ENCODE results near the gene HBS1L. TPM values are rescaled to one million over a fixed set of nuclear protein-coding genes. Genes with fewer than 3 reads are reported as not detected.

HBS1L gene
- polyA plus RNA-seq, 1 donor (not counting 4 experiments of a cell fraction or from before 2014, with no cell fraction given): 61.6 TPM

GRCh38 chr6:135066397-135066796 is 11.8 kb upstream of the HBS1L start:
- Histone ChIP-seq H2AFZ (ENCODE audit: control insufficient read depth, low read length) (no peak overlapping the region), H3K27ac (ENCODE audit: control insufficient read depth, insufficient read depth, low read length) (no peak overlapping the region), H3K79me2 (ENCODE audit: control insufficient read depth, insufficient read depth, low read length) (no peaks in the 10 kb centered on the region), H3K36me3 (ENCODE audit: control insufficient read depth in 2 of 2, extremely low read depth in 1 of 2, insufficient read depth in 2 of 2, low read length in 2 of 2) (no peaks in the 10 kb centered on the region), H4K20me1 (ENCODE audit: control insufficient read depth, extremely low read depth, insufficient read depth, low read length) (no peaks in the 10 kb centered on the region), H3K9ac (ENCODE audit: control insufficient read depth, extremely low read depth, insufficient read depth, low read length) (no peak overlapping the region), H3K9me3 (ENCODE audit: control insufficient read depth, low read depth, low read length) (no peaks in the 10 kb centered on the region), H3K4me3 (ENCODE audit: control insufficient read depth in 2 of 3, extremely low read depth in 1 of 3, insufficient read depth in 2 of 3, low read depth in 1 of 3, low read length in 3 of 3) (no peak overlapping the region), H3K9me1 (ENCODE audit: control insufficient read depth, extremely low read depth, insufficient read depth, low read length) (no peaks in the 10 kb centered on the region), H3K4me2 (ENCODE audit: control insufficient read depth, extremely low read depth, insufficient read depth, low read depth, low read length) (no peak overlapping the region), H3K27me3 (ENCODE audit: control insufficient read depth, extremely low read depth, insufficient read depth, low read length) (no peaks in the 10 kb centered on the region), H3K4me1 (ENCODE audit: control insufficient read depth, extremely low read depth, insufficient read depth, low read length) (no peaks in the 10 kb centered on the region)
- dilution Hi-C loops (cut with MboI; ENCODE audit: extremely low pct_ligation_motif_present, low sequenced_read_pairs): no loop called here
- DNase-seq (ENCODE audit: low read depth, low spot score) (no peak), FAIRE-seq (no peak)
- TF ChIP-seq EZH2 (IDR thresholded peaks at IDR 0.05; ENCODE audit: low read length) (no peak), CTCF (optimal IDR thresholded peaks at IDR 0.05 in 1 of 3, IDR thresholded peaks at IDR 0.05 in 1 of 3, conservative IDR thresholded peaks at IDR 0.05 in 1 of 3; ENCODE audit: extremely low read depth in 1 of 3, insufficient read depth in 2 of 3, low read length in 3 of 3) (no peak)

- no peaks in the 10 kb centered on the region for H3K79me2 ChIP-seq (ENCODE audit: control insufficient read depth, insufficient read depth, low read length)
- no peak overlapping the region for H2AFZ ChIP-seq (ENCODE audit: control insufficient read depth, low read length)
- H3K36me3 ChIP-seq (ENCODE audit: control insufficient read depth in 2 of 2, extremely low read depth in 1 of 2, insufficient read depth in 2 of 2, low read length in 2 of 2): no peaks in the 10 kb centered on the region
- H3K9me3 ChIP-seq (ENCODE audit: control insufficient read depth, low read depth, low read length): no peaks in the 10 kb centered on the region
- H3K4me2 ChIP-seq (ENCODE audit: control insufficient read depth, extremely low read depth, insufficient read depth, low read depth, low read length): no peak overlapping the region
- no peaks in the 10 kb centered on the region for H4K20me1 ChIP-seq (ENCODE audit: control insufficient read depth, extremely low read depth, insufficient read depth, low read length)
- dilution Hi-C loops (cut with MboI; ENCODE audit: extremely low pct_ligation_motif_present, low sequenced_read_pairs): no loop called here
- DNase-seq (ENCODE audit: low read depth, low spot score) (no peak), FAIRE-seq (no peak)
- no peaks in the 10 kb centered on the region for H3K4me1 ChIP-seq (ENCODE audit: control insufficient read depth, extremely low read depth, insufficient read depth, low read length)
- no peak for TF ChIP-seq EZH2 (IDR thresholded peaks at IDR 0.05; ENCODE audit: low read length)
- no peak for TF ChIP-seq CTCF (optimal IDR thresholded peaks at IDR 0.05 in 1 of 3, IDR thresholded peaks at IDR 0.05 in 1 of 3, conservative IDR thresholded peaks at IDR 0.05 in 1 of 3; ENCODE audit: extremely low read depth in 1 of 3, insufficient read depth in 2 of 3, low read length in 3 of 3)
- no peak overlapping the region for H3K9ac ChIP-seq (ENCODE audit: control insufficient read depth, extremely low read depth, insufficient read depth, low read length)
- H3K9me1 ChIP-seq (ENCODE audit: control insufficient read depth, extremely low read depth, insufficient read depth, low read length): no peaks in the 10 kb centered on the region
- H3K27me3 ChIP-seq (ENCODE audit: control insufficient read depth, extremely low read depth, insufficient read depth, low read length): no peaks in the 10 kb centered on the region
- H3K27ac ChIP-seq (ENCODE audit: control insufficient read depth, insufficient read depth, low read length): no peak overlapping the region
- no peak overlapping the region for H3K4me3 ChIP-seq (ENCODE audit: control insufficient read depth in 2 of 3, extremely low read depth in 1 of 3, insufficient read depth in 2 of 3, low read depth in 1 of 3, low read length in 3 of 3)
These were observed 10.0 kb upstream of the HBS1L start for GRCh38 chr6:135064586-135064985.

Data from keratinocyte (primary cell).